Measurements from ENCODE around the gene PITPNM3. TPM values are rescaled to one million over a fixed set of nuclear protein-coding genes. Genes with fewer than 3 reads are reported as not detected.
"Not testable (repeated sequence)": the region's sequence is repeated elsewhere in the genome, so short reads cannot be mapped to it uniquely, and the experiment has no call there.

The PITPNM3 gene
- total and polyA plus RNA-seq, 2 experiments from 2014 or later = 0.77 to 6.5 TPM

DNA sequence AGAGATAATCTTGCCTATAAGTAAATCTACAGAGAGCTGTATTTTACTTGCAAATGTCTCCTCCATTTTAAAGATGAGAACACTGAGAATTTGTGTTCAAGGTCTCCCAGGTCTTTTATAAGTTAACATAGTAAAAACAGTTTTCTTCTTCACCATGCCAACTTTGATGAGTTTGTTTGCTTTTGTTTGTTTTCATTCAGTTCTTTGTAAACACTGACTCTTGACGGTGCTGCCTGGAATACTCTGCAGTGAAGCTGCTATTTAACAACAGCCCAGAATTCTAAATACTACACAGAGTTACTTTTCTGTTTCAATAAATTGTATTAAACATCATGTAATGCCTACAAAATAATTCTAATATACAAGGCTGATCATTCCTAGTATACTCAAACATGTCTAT, 41.4 kb upstream of the PITPNM3 start:
- H3K27ac ChIP-seq = no peak overlapping the region
- no peak for DNase-seq (ENCODE audit: low read depth in 1 of 2, low spot score in 1 of 2)
- TF ChIP-seq, protein P1, sequence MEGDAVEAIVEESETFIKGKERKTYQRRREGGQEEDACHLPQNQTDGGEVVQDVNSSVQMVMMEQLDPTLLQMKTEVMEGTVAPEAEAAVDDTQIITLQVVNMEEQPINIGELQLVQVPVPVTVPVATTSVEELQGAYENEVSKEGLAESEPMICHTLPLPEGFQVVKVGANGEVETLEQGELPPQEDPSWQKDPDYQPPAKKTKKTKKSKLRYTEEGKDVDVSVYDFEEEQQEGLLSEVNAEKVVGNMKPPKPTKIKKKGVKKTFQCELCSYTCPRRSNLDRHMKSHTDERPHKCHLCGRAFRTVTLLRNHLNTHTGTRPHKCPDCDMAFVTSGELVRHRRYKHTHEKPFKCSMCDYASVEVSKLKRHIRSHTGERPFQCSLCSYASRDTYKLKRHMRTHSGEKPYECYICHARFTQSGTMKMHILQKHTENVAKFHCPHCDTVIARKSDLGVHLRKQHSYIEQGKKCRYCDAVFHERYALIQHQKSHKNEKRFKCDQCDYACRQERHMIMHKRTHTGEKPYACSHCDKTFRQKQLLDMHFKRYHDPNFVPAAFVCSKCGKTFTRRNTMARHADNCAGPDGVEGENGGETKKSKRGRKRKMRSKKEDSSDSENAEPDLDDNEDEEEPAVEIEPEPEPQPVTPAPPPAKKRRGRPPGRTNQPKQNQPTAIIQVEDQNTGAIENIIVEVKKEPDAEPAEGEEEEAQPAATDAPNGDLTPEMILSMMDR (IDR thresholded peaks at IDR 0.05; ENCODE audit: low read depth, low read length) = no peak
- no peak overlapping the region for H3K4me3 ChIP-seq
- H3K4me1 ChIP-seq (ENCODE audit: low read depth) = no peaks in the 10 kb centered on the region
- no peaks in the 10 kb centered on the region for H3K9me3 ChIP-seq (ENCODE audit: low read depth)
- no peaks in the 10 kb centered on the region for H3K27me3 ChIP-seq
- H3K36me3 ChIP-seq = peaks cover 71% of the 10 kb centered on the region

GRCh38 chr17:6596941-6597340, 40.6 kb upstream of the PITPNM3 start:
- TF ChIP-seq, protein P1 (IDR thresholded peaks at IDR 0.05; ENCODE audit: low read depth, low read length) = no peak
- Histone ChIP-seq H3K9me3 (ENCODE audit: low read depth) (no peaks in the 10 kb centered on the region), H3K4me3 (no peak overlapping the region), H3K4me1 (ENCODE audit: low read depth) (no peaks in the 10 kb centered on the region), H3K27me3 (no peaks in the 10 kb centered on the region), H3K27ac (no peak overlapping the region), H3K36me3 (peaks cover 79% of the 10 kb centered on the region)
- DNase-seq (ENCODE audit: low read depth in 1 of 2, low spot score in 1 of 2) = no peak

- TF ChIP-seq, protein P1 (IDR thresholded peaks at IDR 0.05; ENCODE audit: low read depth, low read length) = no peak
- Histone ChIP-seq H3K9me3 (ENCODE audit: low read depth) (no peaks in the 10 kb centered on the region), H3K36me3 (peaks cover 82% of the 10 kb centered on the region), H3K27me3 (no peaks in the 10 kb centered on the region), H3K27ac (no peak overlapping the region), H3K4me1 (ENCODE audit: low read depth) (no peaks in the 10 kb centered on the region), H3K4me3 (no peak overlapping the region)
- no peak for DNase-seq (ENCODE audit: low read depth in 1 of 2, low spot score in 1 of 2)
These were observed 40.2 kb upstream of the PITPNM3 start for GRCh38 chr17:6596511-6596910.

DNA sequence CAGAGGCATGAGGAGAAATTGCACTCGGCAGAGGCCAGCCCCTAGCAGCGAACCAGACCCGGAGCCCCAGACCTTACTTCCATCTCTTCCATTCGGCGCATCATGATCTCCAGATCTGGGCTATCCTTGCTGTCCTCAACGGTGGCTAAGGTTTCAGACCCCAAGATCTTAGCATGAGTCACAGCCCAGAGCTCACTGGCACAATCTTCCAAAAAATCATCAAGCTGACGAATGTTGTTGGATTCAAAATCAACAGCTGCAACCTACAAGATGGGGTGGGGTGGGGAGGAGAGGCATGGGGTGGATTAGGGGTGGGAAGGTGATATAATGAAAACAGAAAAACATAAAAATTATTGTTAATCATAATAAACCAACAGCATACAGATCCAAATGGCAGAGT, 39.7 kb upstream of the PITPNM3 start:
- H3K4me3 ChIP-seq = no peak overlapping the region
- TF ChIP-seq, protein P1 (IDR thresholded peaks at IDR 0.05; ENCODE audit: low read depth, low read length) = no peak
- H3K9me3 ChIP-seq (ENCODE audit: low read depth) = no peaks in the 10 kb centered on the region
- no peak overlapping the region for H3K27ac ChIP-seq
- no peaks in the 10 kb centered on the region for H3K4me1 ChIP-seq (ENCODE audit: low read depth)
- H3K36me3 ChIP-seq = peaks cover 82% of the 10 kb centered on the region
- no peak for DNase-seq (ENCODE audit: low read depth in 1 of 2, low spot score in 1 of 2)
- no peaks in the 10 kb centered on the region for H3K27me3 ChIP-seq

DNA sequence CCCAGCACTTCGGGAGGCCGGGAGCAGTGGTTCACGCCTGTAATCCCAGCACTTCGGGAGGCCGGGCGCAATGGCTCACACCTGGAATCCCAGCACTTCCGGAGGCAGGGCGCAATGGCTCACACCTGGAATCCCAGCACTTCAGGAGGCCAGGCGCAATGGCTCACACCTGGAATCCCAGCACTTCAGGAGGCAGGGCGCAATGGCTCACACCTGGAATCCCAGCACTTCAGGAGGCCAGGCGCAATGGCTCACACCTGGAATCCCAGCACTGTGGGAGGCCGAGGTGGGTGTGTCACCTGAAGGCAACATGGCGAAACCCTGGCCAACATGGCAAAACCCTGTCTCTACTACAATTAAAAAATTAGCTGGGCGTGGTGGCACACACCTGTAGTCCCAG, 37.0 kb upstream of the PITPNM3 start:
- H3K36me3 ChIP-seq = peaks cover 83% of the 10 kb centered on the region
- not testable (repeated sequence) for H3K9me3 ChIP-seq (ENCODE audit: low read depth); DNase-seq (ENCODE audit: low read depth in 1 of 2, low spot score in 1 of 2)

DNA sequence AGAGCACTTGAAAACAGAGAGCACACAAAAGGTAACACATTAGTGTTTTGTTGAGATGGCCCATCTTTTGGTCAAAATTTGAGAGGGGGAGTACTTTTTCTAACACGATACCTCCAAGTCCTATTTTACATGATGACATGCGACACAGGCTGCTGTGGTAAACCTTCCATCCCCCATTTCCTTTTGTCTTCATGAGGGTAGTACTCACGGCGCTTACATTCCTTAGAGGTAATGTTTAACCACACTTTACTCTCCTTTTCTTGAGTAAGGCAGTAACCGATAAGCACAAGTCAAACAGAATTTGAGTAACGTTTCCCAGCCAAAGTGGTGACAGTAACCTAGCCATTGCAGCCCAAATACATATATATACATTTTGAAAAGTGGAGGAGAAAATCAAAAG, 35.8 kb upstream of the PITPNM3 start:
- no peaks in the 10 kb centered on the region for H3K27me3 ChIP-seq
- TF ChIP-seq, protein P1 (IDR thresholded peaks at IDR 0.05; ENCODE audit: low read depth, low read length) = no peak
- DNase-seq (ENCODE audit: low read depth in 1 of 2, low spot score in 1 of 2) = no peak
- H3K9me3 ChIP-seq (ENCODE audit: low read depth) = no peaks in the 10 kb centered on the region
- no peaks in the 10 kb centered on the region for H3K4me1 ChIP-seq (ENCODE audit: low read depth)
- peaks cover 74% of the 10 kb centered on the region for H3K36me3 ChIP-seq
- no peak overlapping the region for H3K27ac ChIP-seq
- no peak overlapping the region for H3K4me3 ChIP-seq

More for the DNA sequence above, 37.0 kb upstream of the PITPNM3 start:
- H3K27ac ChIP-seq; H3K4me1 ChIP-seq (ENCODE audit: low read depth); H3K4me3 ChIP-seq; H3K27me3 ChIP-seq: not testable (repeated sequence)

Measured in cardiac muscle cell (in vitro differentiated cells and primary cell).